Motor neuron (in vitro differentiated cells): ENCODE results near the gene IFNA8. TPM values are rescaled to one million over a fixed set of nuclear protein-coding genes. Genes with fewer than 3 reads are reported as not detected.

Source experiments
- ATAC-seq, 8 experiments: fragments of 200-7000 bp; cut with Tn5 transposase; replicated peaks in 6 of 8; 2 replicates each; pipeline ENCODE4 v1.8.0; 2021; ENCODE audit warnings: mild to moderate bottlenecking in 8 of 8, moderate library complexity in 8 of 8
- H3K27ac ChIP-seq, 2 donors: fragments of 250-450 bp; sonication (Bioruptor Pico); 2 replicates each; pipeline ENCODE4 v1.9.0; 2021; ENCODE audit warnings: antibody characterized with exemption in 2 of 2, mild to moderate bottlenecking in 2 of 2, moderate library complexity in 1 of 2
- H3K4me1 ChIP-seq, 2 donors: fragments of 250-450 bp; sonication (Bioruptor Pico); replicated peaks in 1 of 2; 2 replicates each; pipeline ENCODE4 v1.6.1; 2021; ENCODE audit warnings: antibody characterized with exemption in 2 of 2, mild to moderate bottlenecking in 2 of 2, moderate library complexity in 1 of 2
- H3K4me3 ChIP-seq, 5 donors: fragments of 250-450 bp; sonication (Bioruptor Pico); 2 replicates each; pipeline ENCODE4 v1.9.0; 2021; ENCODE audit warnings: antibody characterized with exemption in 5 of 5, mild to moderate bottlenecking in 5 of 5, moderate library complexity in 4 of 5
- WGBS, 10 experiments: fragments of 450-650 bp; shearing (Covaris generic); methylation state at CpG; one replicate each; pipeline ENCODE4 v1.0.0; 2022; 5-methylcytosine and 5-hydroxymethylcytosine counted together
- in situ Hi-C, 9 experiments: fragments of 400-800 bp; cut with MboI; loops; one replicate each; pipeline ENCODE4 v1.15.0; 2021; ENCODE audit warnings: low sequenced_read_pairs in 9 of 9, low pct_unique_long_range_greater_than_20kb in 2 of 9; ENCODE audit not compliant: unreplicated experiment in 9 of 9
- total RNA-seq, 8 experiments: library from RNA; unstranded; fragments of 300-600 nt; gene quantifications; 2 replicates each; pipeline versions ENCODE4 v1.2.3 to v1.2.4, GENCODE V29; 2022

IFNA8 gene
- total RNA-seq, 8 experiments from 2014 or later, result not detected

DNA sequence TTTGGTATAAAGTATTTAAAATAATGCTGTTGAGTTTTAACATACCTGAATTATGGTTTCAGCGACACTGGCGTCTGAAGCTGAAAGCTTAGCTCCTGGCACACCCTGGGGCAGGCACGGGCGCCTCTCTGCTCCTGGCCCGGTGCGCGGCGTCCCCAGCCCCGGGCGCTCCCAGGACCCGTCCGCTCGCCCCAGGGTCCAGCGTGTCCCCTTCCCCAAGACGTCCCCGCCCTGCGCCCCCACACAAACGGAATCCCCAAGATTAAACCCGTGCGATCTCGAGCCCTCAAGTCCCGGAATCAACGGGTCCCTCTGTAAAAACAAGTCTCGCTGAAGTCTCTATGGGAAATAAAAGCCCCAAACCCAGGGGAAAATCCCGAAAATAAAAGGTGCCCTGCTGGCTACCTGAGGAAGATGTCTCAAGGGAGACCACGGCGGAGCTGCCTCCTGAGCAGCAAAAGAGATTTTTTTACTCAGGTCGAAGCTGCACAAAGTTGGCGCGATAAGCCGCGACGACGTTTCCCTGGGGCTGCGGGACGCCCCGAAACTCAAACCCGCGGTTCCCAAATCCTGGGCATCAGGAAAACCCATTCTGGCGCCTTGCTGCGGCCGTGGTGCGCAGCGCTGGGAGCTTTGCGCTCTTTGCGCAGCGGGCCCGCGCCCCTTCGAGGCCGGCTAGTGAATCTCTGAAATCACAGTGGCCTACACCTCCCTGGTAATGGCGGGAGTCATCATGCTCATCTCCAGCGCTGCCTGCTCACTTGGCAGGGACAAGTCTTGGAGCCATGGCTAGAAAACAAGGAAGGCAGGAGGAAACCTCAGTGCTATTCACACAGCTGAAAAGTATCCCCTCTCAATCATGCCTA, 6.3 kb upstream of the IFNA8 start:
- Histone ChIP-seq H3K27ac (no peak overlapping the region), H3K4me3 (peak overlapping the region; percentile 19 to 37 (median 30)), H3K4me1 (no peaks in the 10 kb centered on the region)
- WGBS, 10 experiments, result 0 to 13% (median 5%) methylated on average over 1 to 27 of the region's 53 CpGs; no CpG with 5 or more reads in 3 of the 10 experiments
- in situ Hi-C loops, result loop anchor here in 1 of 9 experiments (25.0 kb wide), 1 partner anchor 90 kb away; the partner anchor contains the start of gene IFNA5
- peak; percentile 63 to 91 (median 74) for ATAC-seq

DNA sequence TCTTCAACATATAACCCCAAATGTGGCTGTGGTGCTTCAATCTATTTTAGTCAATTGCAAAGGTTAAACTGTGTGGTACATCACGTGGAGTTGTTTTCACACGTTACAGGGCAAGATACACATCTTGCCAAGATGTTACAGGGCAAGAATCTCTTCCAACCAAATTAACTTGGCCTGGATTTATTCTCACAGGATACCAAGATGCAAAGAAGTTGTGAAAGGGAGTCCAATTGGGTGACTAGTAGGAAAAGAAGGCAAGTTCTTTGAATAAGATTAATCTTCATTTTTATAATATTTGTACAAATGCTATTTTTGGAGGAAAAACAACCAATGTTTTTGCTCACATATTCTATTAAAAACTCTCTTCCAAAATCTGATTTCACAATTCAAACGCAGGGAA, 4.8 kb upstream of the IFNA8 start:
- no peak overlapping the region for H3K27ac ChIP-seq
- in situ Hi-C loops, result loop anchor here in 1 of 9 experiments (25.0 kb wide), 1 partner anchor 92 kb away; the partner anchor contains the start of gene IFNA5
- ATAC-seq, result no peak
- 4 to 100% (median 89%) methylated on average over 1 to 3 of the region's 3 CpGs; no CpG with 5 or more reads in 1 of the 10 experiments for WGBS, 10 experiments
- H3K4me1 ChIP-seq, result no peaks in the 10 kb centered on the region
- H3K4me3 ChIP-seq, result no peak overlapping the region

DNA sequence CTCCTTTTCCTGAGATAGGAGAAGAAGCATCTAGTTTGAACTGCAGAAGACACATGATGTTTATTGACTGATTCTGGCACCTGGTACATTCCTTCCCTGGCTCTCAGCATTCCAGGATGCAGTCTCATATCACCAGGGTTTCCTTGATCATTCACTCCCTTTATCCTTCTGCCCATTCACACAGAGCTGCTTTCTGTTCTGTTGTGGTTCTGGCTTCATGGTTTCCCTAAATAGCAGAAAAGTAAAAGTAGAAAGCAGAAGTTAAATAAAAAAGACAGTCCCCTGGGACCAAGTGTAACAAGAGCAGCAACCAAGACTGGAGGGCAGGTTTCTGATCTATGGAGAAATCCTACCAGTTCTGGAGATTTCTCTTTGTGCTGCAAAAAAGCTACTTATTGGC, 3.2 kb downstream of the IFNA8 start:
- no peak overlapping the region for H3K27ac ChIP-seq
- peak in 1 of 8 experiments; percentile 62 for ATAC-seq

DNA sequence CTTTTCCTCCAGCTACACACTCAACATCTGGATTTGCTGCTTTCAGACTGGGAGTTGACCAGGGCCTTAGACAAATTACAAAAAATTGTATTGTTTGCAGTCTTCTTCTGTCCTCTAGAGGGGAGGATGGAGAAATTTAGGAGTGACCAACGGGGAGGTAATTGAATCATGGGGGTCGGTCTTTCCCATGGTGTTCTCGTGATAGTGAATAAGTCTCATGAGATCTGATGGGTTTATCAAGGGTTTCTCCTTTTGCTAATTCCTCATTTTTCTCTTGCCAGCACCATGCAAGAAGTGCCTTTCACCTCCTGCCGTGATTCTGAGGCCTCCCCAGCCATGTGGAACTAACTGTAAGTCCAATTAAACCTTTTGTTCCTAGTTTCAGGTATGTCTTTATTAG, 4.2 kb downstream of the IFNA8 start:
- H3K4me3 ChIP-seq, result no peak overlapping the region
- in situ Hi-C loops, result loop anchor here in 1 of 9 experiments (25.0 kb wide), 1 partner anchor 101 kb away; the partner anchor contains the start of gene IFNA5
- no peak for ATAC-seq
- H3K4me1 ChIP-seq, result no peaks in the 10 kb centered on the region
- no peak overlapping the region for H3K27ac ChIP-seq
- 60 to 100% (median 94%) methylated on average over 1 to 4 of the region's 4 CpGs; no CpG with 5 or more reads in 4 of the 10 experiments for WGBS, 10 experiments

More for the DNA sequence above, 3.2 kb downstream of the IFNA8 start:
- H3K4me3 ChIP-seq, result no peak overlapping the region
- no peaks in the 10 kb centered on the region for H3K4me1 ChIP-seq
- in situ Hi-C loops, result loop anchor here in 1 of 9 experiments (25.0 kb wide), 1 partner anchor 100 kb away; the partner anchor contains the start of gene IFNA5

DNA sequence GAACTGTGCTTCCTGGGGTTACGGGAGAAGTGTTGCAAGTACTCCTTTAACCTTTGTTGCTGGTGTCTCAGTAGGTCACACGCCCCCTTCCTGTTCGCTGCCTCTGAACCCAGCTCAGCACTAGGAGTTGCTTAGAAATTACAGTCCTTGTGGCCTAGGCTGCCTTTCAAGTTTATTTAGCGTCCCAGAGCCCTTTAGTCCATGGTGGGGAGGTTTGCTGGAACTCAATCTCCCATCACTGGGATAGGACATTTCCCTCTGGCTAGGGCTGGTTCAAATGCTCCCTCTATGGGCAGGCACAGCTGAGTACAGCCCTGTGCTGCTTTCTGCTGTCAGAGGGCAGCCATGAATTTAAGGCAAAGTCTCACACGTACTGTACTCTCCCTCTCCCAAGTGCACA, 4.7 kb downstream of the IFNA8 start:
- no peak overlapping the region for H3K27ac ChIP-seq
- in situ Hi-C loops, result loop anchor here in 1 of 9 experiments (25.0 kb wide), 1 partner anchor 101 kb away; the partner anchor contains the start of gene IFNA5
- no peak overlapping the region for H3K4me3 ChIP-seq
- WGBS, 10 experiments, result 60 to 83% (median 79%) methylated on average over 1 to 3 of the region's 5 CpGs; no CpG with 5 or more reads in 5 of the 10 experiments
- H3K4me1 ChIP-seq, result no peaks in the 10 kb centered on the region
- peak in 4 of 8 experiments; percentile 12 to 75 (median 59) for ATAC-seq

DNA sequence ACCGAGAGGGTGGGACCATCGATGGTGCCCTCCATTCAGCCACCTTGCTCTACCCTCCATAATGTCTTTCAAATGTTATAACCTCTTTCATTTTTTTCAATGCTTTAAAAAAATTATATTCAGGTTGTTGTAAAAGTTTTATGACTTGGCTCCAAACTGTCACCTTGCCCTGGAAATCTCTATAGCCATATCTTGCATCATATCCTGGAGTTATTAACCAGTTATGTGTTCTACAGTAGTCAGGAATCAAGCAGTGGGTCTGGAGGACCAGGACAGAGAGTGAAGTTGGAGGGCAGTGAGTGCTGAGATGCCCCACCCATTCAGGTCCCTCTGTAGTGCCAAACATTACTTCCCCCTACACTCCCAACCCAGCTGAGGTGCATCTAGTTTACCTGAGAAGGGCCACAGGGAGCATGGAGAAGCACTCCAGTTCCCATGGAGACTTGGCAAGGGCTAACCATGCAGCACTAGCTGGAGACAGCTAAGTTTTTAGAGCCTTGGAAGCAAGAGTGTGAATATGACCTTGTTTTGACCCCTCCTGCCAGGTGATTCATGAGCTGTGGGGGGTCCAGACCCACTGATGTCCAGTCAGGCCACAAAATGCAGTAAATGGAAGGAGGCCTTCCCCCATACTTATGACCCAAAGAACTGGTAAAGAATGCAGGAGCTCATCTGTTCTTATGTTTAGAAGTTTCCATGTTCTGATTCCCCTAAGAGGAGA, 5.5 kb downstream of the IFNA8 start:
- WGBS, 10 experiments, result 80 to 100% (median 89%) methylated on average over 1 to 2 of the region's 2 CpGs; no CpG with 5 or more reads in 6 of the 10 experiments
- Histone ChIP-seq H3K27ac (no peak overlapping the region), H3K4me3 (no peak overlapping the region), H3K4me1 (no peaks in the 10 kb centered on the region)
- ATAC-seq, result no peak
- in situ Hi-C loops, result loop anchor here in 1 of 9 experiments (25.0 kb wide), 1 partner anchor 102 kb away; the partner anchor contains the start of gene IFNA5

DNA sequence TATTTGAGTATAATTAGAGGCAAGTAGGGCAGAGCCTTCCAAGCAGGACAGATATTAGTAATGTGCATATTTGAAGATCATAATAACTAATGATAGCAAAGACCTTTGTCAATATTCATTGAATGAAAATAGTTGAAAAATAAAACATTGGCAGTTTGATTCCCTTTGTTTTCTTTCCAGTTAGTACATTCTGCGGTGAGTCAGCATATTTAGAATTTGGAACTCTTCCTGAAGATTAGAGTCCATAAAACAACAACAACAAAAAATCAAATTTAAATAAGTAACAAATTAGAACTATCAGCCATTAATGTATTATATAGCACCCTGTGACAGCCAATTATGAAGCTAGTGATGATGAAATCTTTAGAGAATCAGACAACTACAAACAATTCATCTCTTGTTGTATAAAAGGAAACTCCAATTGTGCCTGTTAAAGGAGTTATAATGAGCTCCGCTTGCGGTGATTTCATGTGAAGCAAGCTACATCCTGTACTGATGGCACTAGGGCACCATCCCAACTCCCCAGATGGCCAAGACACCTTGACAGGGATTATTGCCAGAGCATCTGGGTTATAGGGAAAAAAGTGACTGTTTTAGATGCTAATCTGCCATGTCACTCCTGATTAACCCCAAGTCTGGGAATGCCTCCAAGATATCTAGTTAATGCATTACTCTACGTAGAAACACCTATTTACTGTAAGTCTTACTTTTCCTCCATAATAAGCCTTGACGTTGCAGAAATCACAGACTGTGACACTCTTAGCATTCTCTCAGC, 6.8 kb downstream of the IFNA8 start:
- in situ Hi-C loops, result loop anchor here in 1 of 9 experiments (25.0 kb wide), 1 partner anchor 103 kb away; the partner anchor contains the start of gene IFNA5
- Histone ChIP-seq H3K4me3 (no peak overlapping the region), H3K27ac (no peak overlapping the region), H3K4me1 (no peaks in the 10 kb centered on the region)
- peak in 1 of 8 experiments; percentile 43 for ATAC-seq
- WGBS, 10 experiments, result 75 to 100% (median 91%) methylated on average over 1 to 5 of the region's 5 CpGs; no CpG with 5 or more reads in 1 of the 10 experiments

DNA sequence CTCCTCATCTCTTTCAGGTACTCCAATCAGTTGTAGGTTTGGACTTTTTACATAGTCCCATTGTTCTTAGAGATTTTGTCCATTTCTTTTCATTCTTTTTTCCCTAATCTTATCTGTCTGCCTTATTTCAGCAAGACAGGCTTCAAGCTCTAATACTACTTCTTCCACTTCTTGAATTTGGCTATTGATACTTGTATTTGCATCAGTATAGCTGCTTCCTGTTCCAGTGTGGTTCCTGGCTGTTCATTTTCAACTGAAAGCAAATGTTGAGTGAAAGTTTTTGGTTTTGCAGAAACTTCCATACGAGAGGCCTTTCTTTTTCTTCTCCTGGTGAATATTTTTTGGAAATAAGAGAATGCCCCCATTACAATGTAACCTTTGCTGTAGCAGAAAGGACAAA, 19.3 kb downstream of the IFNA8 start:
- Histone ChIP-seq H3K4me3 (no peak overlapping the region), H3K27ac (no peak overlapping the region), H3K4me1 (no peaks in the 10 kb centered on the region)
- no peak for ATAC-seq
- in situ Hi-C loops, result no loop called here
- 17 to 90% (median 60%) methylated on average over 1 of the region's 1 CpG; no CpG with 5 or more reads in 1 of the 10 experiments for WGBS, 10 experiments

DNA sequence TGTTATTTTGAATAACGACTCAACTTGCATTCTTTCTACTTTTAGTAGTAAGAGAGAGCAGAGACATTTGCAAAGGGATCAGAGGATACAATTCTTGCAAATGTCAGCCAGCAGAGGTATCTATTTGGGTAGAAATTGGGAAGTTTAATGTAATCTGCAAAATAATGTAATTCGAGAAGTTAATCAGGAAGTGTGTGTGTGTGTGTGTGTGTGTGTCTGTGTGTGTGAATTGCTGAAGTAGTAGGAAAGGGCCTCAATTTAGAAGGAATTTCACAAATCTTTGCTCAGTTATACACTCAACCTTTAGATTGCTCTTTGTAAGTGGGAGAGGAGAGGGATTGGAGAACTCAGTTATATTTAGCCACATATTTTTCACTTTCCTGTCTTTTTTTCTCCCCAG, 20.3 kb downstream of the IFNA8 start:
- WGBS, 10 experiments, result 13 to 83% (median 42%) methylated on average over 1 to 2 of the region's 2 CpGs; no CpG with 5 or more reads in 2 of the 10 experiments
- no peaks in the 10 kb centered on the region for H3K4me1 ChIP-seq
- H3K4me3 ChIP-seq, result no peak overlapping the region
- ATAC-seq, result no peak
- no peak overlapping the region for H3K27ac ChIP-seq
- in situ Hi-C loops, result no loop called here

DNA sequence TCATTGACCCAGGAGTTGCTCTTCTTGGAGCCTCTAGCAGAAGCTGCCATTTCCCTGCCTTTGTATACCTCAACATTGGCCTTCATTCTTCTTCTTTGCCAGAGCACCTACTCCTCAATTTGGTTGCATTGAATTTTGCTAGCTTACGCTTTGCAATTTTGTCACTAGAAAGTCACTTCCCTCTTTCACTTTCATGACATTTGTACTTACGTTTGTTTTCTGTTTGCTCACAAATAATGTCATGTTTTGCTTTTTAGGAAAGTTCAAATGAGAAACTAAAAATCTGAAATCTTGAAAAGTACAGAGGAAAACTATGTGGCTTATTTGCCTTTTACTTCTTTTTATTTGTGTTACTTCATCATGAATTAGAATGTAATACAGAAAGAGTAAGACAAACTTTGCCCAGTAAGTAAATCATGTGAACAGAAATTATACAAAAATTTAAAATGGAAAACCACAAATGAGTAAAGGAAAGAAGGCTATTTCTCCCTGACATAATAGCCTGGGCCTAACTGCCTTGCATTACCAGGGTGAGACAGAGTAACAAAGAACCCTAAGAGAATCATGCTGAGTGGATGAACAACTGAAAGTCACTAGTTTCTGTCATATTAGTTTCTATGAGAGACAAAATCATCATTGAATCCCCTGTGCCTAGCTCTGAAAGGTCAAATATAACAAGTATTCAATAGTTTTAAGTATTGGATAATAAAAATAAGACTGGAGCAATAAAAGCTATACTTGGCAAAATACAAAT, 23.9 kb downstream of the IFNA8 start:
- in situ Hi-C loops, result no loop called here
- H3K27ac ChIP-seq, result no peak overlapping the region
- no peaks in the 10 kb centered on the region for H3K4me1 ChIP-seq
- ATAC-seq, result no peak
- WGBS, 10 experiments, result 83 to 100% (median 96%) methylated on average over 1 to 2 of the region's 2 CpGs; no CpG with 5 or more reads in 1 of the 10 experiments
- H3K4me3 ChIP-seq, result no peak overlapping the region

DNA sequence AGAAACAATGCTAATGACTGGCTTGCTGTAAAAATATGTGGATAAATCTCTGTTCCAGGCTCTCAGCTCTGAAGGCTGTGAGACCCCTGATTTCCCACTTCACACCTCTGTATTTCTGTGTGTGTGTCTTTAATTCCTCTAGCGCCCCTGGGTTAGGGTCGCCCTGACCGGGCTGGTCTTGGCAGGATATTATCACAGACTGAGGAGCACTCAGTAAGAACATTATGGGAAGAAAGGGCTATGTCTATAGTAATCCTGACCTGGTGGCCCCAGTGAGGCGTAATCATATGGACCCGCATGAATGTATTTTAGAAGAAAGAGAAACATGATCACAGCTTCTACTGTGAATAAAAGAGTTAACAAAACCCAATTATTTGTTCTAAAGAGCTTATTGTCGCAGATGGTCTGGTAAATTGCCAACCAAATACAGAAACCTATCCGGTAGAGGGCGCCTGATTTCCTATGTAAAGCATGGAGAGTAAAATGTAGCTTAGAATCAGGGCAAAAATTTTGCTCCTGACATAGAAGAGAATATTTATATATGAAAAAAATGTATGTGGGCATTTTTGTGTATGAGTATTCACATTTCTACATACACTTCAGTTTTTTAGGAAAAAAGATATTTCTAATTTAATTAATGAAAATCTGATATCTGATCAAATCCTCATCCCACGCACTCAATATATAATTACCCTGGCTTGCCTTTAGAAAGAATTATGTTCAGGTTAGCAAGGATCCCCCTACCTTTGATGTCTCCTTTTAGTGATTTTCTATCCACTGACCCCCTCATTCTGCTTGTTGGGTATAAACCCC, 25.5 kb downstream of the IFNA8 start:
- H3K27ac ChIP-seq, result no peak overlapping the region
- no peak overlapping the region for H3K4me3 ChIP-seq
- in situ Hi-C loops, result no loop called here
- WGBS, 10 experiments, result 21 to 100% (median 68%) methylated on average over 1 to 8 of the region's 9 CpGs; no CpG with 5 or more reads in 2 of the 10 experiments
- ATAC-seq, result peak in 2 of 8 experiments; percentile 26 to 32
- H3K4me1 ChIP-seq, result no peaks in the 10 kb centered on the region
